COR-L47 (cell line): ENCODE measurements around the gene AXL.
A peak's percentile ranks its signal among the peaks of the same experiment; 100 is the strongest.

Experiments
- DNase-seq: peaks from one replicate; lab custom pipeline; 2025; lab: John Stamatoyannopoulos, UW

Gene AXL

DNA sequence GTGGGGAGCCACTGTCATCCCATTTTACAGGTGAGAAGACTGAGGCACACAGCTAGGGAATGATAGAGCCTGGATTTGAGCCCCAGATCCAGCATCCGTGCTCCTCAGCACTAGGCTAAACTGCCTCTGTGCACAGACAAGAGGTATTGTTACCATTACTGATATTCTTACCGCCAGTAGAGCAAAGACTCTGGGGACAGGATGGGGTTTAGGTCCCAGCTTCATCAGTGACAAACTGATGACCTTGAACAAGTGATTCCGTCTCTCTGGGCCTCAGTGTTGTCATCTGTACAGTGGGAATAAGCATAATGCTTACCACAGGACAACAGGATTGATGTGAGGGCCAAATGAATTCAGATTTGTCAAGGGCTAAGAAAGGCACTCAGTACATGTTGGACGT lies 16.5 kb downstream of the AXL start:
- DNase-seq, result no peak

- DNase-seq, result no peak
Observed at GRCh38 chr19:41238244-41238643, 19.2 kb downstream of the AXL start.

DNA sequence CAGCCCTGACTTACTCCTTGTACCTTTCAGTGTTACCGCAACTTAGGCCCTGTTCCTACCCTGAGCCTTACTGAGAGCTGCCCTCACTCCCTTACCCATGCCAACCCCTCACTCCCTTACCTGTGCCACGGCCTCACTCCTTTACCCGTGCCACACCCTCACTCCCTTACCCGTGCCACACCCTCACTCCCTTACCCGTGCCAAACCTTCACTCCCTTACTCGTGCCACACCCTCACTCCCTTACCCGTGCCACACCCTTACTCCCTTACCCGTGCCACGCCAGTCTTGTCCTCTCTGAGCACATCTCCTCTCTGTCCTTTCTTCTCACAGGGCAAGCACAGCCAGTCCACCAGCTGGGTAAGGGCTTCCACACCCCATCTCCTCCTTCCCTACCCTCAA lies 20.3 kb downstream of the AXL start:
- DNase-seq, result no peak

- no peak for DNase-seq
Observed at GRCh38 chr19:41239961-41240574, 21.0 kb downstream of the AXL start.

DNA sequence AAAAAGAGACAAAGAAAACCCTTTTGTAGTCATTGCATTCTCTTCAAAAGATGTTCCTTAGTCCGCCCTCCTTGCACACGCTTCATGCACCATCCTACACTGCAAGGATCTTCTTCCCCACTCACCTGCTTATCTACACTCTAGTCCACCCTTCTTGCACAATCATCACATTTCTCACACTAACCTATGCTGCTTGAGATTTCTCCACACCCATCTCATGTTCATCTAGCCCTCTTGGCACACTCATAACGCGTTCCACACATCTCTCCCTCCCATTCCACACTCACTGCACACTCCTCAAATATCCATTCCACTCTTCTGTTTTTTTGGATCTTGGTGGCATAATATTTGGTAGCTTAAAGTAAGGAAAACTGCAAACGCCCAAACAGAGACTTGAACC lies 22.8 kb downstream of the AXL start:
- no peak for DNase-seq

DNA sequence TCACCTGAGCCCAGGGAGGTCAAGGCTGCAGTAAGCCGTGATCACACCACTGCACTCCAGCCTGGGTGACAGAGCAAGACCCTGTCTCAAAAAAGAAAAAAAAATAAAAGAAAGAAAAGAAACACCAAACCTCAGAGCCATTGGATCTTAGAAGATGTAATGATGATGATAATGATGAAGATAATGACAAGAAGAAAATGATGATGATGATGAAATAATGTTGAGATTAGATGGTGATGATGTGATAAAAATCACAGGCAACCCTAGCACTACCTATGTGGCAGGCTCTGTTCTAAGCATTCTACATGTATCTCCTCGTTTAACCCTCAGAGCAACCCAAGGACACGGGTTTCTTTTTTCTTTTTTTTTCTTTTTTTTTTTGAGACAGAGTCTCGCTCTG lies 25.1 kb downstream of the AXL start:
- DNase-seq, result no peak

GRCh38 chr19:41245843-41246242 lies 26.8 kb downstream of the AXL start:
- no peak for DNase-seq

DNA sequence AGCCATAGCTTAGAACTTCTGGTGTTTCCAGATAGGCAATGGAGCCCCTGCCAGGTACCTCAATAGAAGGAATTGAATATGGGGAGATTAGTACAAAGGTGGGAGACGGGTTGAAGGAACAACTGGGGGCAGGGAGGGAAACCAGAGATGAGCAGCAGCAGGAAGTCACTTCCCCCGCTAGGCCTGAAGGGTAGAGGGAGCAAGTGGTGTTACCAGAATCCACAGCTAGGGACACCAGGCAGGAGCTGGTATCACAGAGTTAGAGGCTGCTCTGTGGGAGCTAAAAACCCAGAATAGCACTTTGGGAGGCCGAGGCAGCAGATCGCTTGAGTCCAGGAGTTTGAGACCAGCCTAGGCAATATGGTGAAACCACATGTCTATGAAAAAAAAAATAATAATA lies 29.9 kb downstream of the AXL start:
- DNase-seq, result no peak

GRCh38 chr19:41249707-41250423 lies 30.8 kb downstream of the AXL start:
- no peak for DNase-seq

DNA sequence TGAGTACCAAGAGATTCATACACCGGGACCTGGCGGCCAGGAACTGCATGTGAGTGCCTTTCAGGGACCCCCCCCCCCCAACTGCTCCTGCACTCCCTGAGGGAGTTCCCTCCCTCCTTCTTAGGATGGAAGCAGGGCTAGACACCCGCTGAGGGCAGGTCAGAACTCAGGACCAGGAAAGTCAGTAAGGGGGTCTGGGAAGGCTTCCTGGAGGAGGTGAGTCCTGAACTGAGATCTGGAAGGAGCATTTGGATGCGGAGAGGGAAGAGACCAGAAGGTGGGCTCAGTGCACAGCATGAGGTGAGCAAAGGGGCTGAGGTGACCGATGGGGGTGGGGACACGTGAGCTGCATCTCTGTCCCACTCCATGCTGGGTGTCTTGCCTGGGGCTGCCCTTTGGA lies 34.6 kb downstream of the AXL start:
- DNase-seq, result no peak

DNA sequence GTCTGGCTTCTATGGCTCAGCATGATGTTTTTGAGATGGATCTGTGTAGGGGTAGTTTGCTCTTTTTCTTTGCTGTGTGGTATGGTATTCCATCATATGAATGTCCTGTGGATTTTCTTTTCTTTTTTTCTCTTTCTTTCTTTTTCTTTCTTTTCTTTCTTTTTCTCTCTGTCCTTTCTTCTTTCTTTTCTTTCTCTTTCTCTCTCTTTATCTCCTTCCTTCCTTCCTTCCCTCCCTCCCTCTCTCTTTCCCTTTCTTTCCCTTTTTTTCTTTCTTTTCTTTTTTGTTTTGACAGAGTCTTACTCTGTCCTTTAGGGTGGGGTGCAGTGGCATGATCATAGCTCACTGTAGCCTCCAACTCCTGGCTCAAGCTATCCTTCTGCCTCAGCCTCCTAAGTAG lies 36.1 kb downstream of the AXL start:
- DNase-seq, result no peak

DNA sequence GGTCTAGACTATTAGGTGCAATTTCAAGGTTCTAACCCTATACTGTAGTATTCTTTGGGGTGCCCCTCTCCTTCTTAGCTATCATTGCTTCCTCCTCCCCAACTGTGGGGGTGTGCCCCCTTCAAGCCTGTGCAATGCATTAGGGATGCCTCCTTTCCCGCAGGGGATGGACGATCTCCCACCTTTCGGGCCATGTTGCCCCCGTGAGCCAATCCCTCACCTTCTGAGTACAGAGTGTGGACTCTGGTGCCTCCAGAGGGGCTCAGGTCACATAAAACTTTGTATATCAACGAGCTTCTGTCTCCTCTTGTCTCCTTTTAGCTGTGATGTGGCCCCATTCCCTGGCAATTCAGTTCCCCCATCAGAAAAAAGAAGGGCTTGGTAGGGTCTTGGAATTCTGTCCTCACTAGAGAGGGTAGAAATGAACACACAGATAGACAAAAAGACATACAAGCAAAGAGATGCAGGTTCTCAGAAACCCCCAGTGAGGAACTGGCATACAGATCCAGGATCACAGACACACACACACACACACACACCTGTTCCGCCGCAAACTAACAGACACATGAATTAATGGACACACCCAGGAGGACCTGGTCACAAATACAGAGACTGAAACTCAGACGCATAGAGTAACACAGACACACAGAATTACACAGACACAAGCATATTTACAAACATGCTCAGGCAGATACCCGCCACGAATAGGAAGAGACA lies 42.6 kb downstream of the AXL start:
- no peak for DNase-seq

GRCh38 chr19:41263042-41263849 lies 44.2 kb downstream of the AXL start:
- DNase-seq, result peak; percentile 75

DNA sequence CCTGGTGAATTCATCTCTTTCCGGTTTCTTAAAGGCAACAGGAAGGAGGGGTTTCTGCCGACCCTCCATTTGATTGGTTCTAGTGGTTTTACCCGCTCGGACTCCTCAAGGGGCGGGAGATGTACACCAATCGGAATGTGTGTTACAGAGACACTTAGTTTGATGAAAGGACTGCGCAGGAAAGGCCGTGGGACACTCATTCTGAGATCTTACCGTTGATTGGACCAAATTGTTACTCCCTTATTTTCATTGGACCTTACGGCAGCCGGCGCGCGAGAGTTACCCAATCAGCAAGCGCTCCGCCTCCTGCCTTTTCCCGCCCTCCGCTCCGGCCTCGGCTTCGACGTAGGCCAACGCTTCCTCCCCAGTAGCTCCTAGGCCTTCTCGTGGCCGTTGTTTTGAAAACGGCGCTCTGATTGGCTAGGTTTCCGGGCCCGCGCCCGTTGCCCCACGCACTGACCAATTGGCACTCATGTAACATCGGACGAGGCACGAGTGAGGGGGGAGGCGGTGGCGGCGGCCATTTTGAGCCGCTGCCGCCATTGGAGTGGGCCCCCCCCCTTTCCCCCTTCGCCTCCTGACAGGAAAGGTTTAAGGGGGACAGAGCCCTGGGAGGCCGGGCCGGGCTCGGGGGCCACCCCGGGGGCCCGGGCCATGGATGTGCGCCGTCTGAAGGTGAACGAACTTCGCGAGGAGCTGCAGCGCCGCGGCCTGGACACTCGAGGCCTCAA lies 45.0 kb downstream of the AXL start, which contains the start of gene HNRNPUL1:
Gene HNRNPUL1 (plus strand): TSS at position 523 of the 731 bp plus-strand sequence. CDS start 132 bp downstream, at position 655.
- peak; percentile 99 for DNase-seq

DNA sequence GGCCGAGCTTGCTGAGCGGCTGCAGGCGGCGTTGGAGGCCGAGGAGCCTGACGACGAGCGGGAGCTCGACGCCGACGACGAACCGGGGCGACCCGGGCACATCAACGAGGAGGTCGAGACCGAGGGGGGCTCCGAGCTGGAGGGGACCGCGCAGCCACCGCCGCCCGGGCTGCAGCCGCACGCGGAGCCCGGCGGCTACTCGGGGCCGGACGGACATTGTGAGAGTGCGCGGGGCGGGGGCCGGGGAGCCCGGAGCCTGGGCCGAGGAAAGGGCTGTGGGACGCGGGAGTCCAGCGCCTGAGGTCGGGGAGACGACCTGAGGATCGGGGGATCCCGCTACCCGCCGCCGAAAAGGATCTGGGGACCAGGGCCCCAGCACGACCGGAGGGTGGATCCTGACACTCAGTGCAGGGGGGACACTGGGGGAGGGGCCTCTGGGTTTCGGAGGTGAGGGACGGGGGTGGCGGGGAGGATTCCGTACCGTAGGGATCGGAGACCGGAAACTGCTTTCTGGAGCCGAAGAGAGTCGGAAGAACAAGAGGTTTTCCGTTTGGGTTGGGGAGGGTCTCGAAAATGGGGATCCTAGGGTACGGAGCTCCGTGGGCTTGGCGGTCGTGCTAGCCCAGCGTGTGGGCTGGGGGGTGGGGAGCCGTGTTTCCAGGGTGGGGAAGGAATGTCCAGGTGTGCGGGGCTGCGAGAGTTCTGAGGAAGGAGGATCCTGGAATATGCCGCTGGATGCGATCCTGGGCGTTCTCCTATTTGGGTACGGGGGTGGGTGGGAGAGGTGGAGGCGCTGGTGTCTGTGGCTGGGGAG lies 45.8 kb downstream of the AXL start:
- peak; percentile 58 for DNase-seq

DNA sequence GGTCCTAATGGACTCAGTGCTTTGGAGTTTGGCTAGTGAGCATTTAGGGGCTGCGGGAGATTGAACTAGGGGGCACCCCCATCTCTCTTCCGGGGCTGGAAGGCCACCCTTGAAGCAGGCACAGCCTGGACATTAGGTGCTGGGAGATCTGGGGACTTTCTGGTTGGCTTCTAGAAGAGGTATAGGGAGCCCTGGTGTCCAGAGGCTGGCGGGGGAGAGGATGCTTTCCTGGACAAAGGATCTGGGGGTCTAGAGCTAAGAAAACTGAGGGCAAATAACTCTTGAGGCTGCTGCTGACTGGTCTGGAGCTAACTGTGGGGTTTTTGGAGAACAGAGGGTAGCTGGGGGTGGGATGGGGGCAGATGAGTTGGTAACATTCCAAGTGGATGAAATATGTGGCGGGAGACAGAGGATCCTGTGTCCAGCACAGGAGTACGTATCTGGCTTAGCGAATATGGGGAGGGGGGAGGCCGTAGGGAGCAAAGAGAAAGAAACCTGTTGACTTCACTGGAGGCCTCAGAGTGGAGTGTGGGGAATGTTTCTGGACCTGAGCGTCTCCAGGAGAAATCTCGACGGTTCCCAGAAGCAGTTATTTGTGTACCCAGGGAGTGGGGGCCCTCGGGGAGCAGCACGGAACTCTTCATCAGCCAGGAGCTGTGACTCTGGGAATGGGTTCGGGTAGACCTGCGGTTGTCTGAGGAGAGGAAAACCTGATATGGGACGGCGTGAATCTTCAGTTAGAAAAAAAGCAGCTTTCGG lies 46.6 kb downstream of the AXL start:
- peak; percentile 3 for DNase-seq

DNA sequence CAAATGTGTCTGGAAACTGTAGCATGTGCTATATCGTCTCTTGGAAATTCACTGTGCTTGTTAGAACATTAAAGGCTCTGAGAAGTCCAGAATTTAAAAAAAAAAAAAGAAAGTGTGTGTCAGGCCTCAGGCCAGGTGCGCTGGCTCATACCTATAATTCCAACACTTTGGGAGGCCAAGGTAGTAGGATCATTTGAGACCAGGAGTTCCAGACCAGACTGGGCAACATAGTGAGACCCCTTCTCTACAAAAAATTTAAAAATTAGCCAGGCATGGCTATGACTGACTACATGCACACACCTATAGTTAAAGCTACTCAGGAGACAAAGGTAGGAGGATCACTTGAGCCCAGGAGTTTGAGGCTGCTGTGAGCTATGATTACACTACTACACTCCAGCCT lies 50.0 kb downstream of the AXL start:
- no peak for DNase-seq

- DNase-seq, result no peak
Observed at GRCh38 chr19:41269571-41269970, 50.5 kb downstream of the AXL start.

DNA sequence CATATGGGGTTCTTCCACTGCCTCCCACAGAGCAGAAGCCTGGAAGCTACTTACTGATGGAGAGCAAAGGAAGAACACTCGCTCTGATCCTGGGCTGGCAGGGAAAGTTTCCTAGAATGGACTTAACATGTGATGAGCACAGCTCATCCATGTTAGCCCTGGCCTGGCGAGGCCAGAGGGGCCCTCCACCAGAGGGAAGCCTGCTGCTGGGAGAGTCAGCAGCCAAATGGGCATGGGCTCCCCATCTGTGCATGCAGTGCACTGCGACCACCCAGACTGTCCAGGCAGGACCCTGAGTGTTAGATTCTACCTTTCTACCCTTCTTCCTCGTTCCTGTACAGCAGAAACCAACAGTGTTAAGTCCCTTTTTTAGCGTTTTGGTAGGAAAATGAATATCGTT lies 54.1 kb downstream of the AXL start:
- DNase-seq, result no peak

GRCh38 chr19:41274802-41275201 lies 55.8 kb downstream of the AXL start:
- no peak for DNase-seq
